HUES48 (cell line): ENCODE results near the gene PARD6G.
"Not testable (repeated sequence)": the region's sequence is repeated elsewhere in the genome, so short reads cannot be mapped to it uniquely, and the experiment has no call there.

Source experiments
- H3K27ac ChIP-seq: one replicate; pipeline ENCODE4 v1.7.0; 2013; ENCODE audit warnings: low read depth, low read length, inconsistent platforms
- H3K27me3 ChIP-seq: 2 replicates; pipeline ENCODE4 v1.6.1; 2013; ENCODE audit warnings: mild to moderate bottlenecking, low read length; ENCODE audit not compliant: control insufficient read depth, insufficient read depth
- H3K36me3 ChIP-seq: 2 replicates; pipeline ENCODE4 v1.6.1; 2013; ENCODE audit warnings: low read length; ENCODE audit not compliant: control insufficient read depth, insufficient read depth
- H3K4me1 ChIP-seq: 2 replicates; pipeline ENCODE4 v1.6.1; 2013; ENCODE audit warnings: mild to moderate bottlenecking, low read length; ENCODE audit not compliant: control insufficient read depth, insufficient read depth
- H3K4me3 ChIP-seq: 2 replicates; pipeline ENCODE4 v1.5.1; 2013; ENCODE audit warnings: mild to moderate bottlenecking, low read depth, low read length
- H3K9ac ChIP-seq: 2 replicates; pipeline ENCODE4 v1.6.1; 2013; ENCODE audit warnings: mild to moderate bottlenecking, low read depth, low read length, moderate library complexity
- H3K9me3 ChIP-seq: 2 replicates; pipeline ENCODE4 v1.6.1; 2013; ENCODE audit warnings: low read length; ENCODE audit not compliant: control insufficient read depth, insufficient read depth

PARD6G gene

DNA sequence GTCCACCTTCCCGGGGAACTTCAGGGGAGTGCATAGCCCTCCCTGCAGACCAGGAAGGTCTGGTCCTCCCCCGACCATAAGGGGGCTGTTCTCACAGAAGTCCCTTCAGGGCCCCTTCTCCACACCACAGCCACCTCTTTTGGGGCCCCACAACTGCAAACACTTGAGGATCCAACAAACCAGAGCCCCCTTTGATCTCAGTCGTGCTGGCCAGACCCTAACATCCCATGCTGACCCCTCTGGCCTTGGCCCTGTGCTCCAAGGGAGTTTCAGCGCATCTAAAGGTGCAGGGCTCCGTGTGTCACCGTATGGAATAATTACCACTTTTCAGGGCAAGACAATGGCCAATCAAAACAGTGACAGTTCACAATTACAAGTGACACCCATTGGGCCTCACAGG is 80.6 kb downstream of the PARD6G start:
- Histone ChIP-seq H3K27ac (no peak overlapping the region), H3K4me3 (no peak overlapping the region), H3K9me3 (peaks cover 4% of the 10 kb centered on the region; the same call in 1 of the 2 replicates), H3K9ac (no peak overlapping the region), H3K36me3 (peaks cover 3% of the 10 kb centered on the region; the same call in 1 of the 2 replicates), H3K27me3 (no peaks in the 10 kb centered on the region), H3K4me1 (no peaks in the 10 kb centered on the region)

- Histone ChIP-seq H3K4me3 (no peak overlapping the region), H3K9me3 (peaks cover 4% of the 10 kb centered on the region; the same call in 1 of the 2 replicates), H3K4me1 (no peaks in the 10 kb centered on the region), H3K27me3 (no peaks in the 10 kb centered on the region), H3K9ac (no peak overlapping the region), H3K36me3 (peaks cover 3% of the 10 kb centered on the region; the same call in 1 of the 2 replicates), H3K27ac (no peak overlapping the region)
These were observed 81.1 kb downstream of the PARD6G start for GRCh38 chr18:80166240-80166639.

- not testable (repeated sequence) for H3K9me3 ChIP-seq, H3K4me3 ChIP-seq, H3K9ac ChIP-seq, H3K27me3 ChIP-seq, H3K36me3 ChIP-seq, H3K27ac ChIP-seq, H3K4me1 ChIP-seq
These were observed 82.5 kb downstream of the PARD6G start for GRCh38 chr18:80164727-80165355.

DNA sequence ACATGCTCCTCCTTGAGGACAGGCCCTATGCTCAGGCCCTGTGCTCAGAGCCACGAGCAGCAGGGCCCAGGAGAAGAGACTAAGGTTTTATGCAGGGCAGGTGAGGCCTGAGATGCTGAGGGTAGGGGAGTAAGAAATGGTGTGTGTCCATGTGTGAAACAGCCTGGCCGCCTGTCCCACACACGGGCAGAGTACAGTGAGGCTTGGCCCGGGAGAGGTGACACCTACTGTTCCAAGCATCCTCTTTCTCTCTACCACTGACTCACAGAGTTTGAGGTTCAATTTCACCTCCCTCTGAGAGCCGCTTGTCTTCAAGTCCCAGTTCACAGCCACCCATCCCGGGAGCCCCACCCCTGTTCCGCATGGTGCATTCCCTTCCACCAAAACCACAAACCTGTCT is 84.1 kb downstream of the PARD6G start:
- peaks cover 6% of the 10 kb centered on the region; the same call in 1 of the 2 replicates for H3K36me3 ChIP-seq
- no peaks in the 10 kb centered on the region for H3K4me1 ChIP-seq
- H3K4me3 ChIP-seq, result no peak overlapping the region
- no peaks in the 10 kb centered on the region for H3K27me3 ChIP-seq
- no peak overlapping the region for H3K9ac ChIP-seq
- H3K27ac ChIP-seq, result no peak overlapping the region
- H3K9me3 ChIP-seq, result peaks cover 4% of the 10 kb centered on the region; the same call in 1 of the 2 replicates

GRCh38 chr18:80161781-80162417 is 85.4 kb downstream of the PARD6G start:
- H3K36me3 ChIP-seq, result peaks cover 7% of the 10 kb centered on the region; the same call in 1 of the 2 replicates
- peaks cover 4% of the 10 kb centered on the region; the same call in 1 of the 2 replicates for H3K9me3 ChIP-seq
- H3K4me1 ChIP-seq, result no peaks in the 10 kb centered on the region
- no peak overlapping the region for H3K4me3 ChIP-seq
- H3K9ac ChIP-seq, result no peak overlapping the region
- no peak overlapping the region for H3K27ac ChIP-seq
- H3K27me3 ChIP-seq, result no peaks in the 10 kb centered on the region

GRCh38 chr18:80159713-80160636 is 87.3 kb downstream of the PARD6G start:
- Histone ChIP-seq H3K36me3 (peaks cover 10% of the 10 kb centered on the region; the same call in 1 of the 2 replicates), H3K4me1 (no peaks in the 10 kb centered on the region), H3K9me3 (peaks cover 4% of the 10 kb centered on the region; the same call in 1 of the 2 replicates), H3K4me3 (no peak overlapping the region), H3K9ac (no peak overlapping the region), H3K27me3 (no peaks in the 10 kb centered on the region), H3K27ac (no peak overlapping the region)

- Histone ChIP-seq H3K27ac (no peak overlapping the region), H3K9me3 (no peaks in the 10 kb centered on the region), H3K9ac (no peak overlapping the region), H3K27me3 (no peaks in the 10 kb centered on the region), H3K4me1 (no peaks in the 10 kb centered on the region), H3K4me3 (no peak overlapping the region), H3K36me3 (peaks cover 10% of the 10 kb centered on the region; the same call in 1 of the 2 replicates)
These were observed 88.9 kb downstream of the PARD6G start for GRCh38 chr18:80158365-80158764.

- H3K9me3 ChIP-seq, result no peaks in the 10 kb centered on the region
- no peak overlapping the region for H3K9ac ChIP-seq
- H3K4me3 ChIP-seq, result no peak overlapping the region
- H3K27me3 ChIP-seq, result no peaks in the 10 kb centered on the region
- H3K4me1 ChIP-seq, result no peaks in the 10 kb centered on the region
- peaks cover 10% of the 10 kb centered on the region; the same call in 1 of the 2 replicates for H3K36me3 ChIP-seq
- no peak overlapping the region for H3K27ac ChIP-seq
These were observed 89.5 kb downstream of the PARD6G start for GRCh38 chr18:80157708-80158343.

GRCh38 chr18:80154293-80154692 is 93.0 kb downstream of the PARD6G start:
- Histone ChIP-seq H3K9me3 (no peaks in the 10 kb centered on the region), H3K4me3 (no peak overlapping the region), H3K36me3 (peaks cover 20% of the 10 kb centered on the region; the same call in 1 of the 2 replicates), H3K4me1 (no peaks in the 10 kb centered on the region), H3K27ac (no peak overlapping the region), H3K27me3 (no peaks in the 10 kb centered on the region), H3K9ac (no peak overlapping the region)

GRCh38 chr18:80149667-80150066 is 97.6 kb downstream of the PARD6G start:
- Histone ChIP-seq H3K27ac (no peak overlapping the region), H3K36me3 (peaks cover 39% of the 10 kb centered on the region), H3K4me3 (no peak overlapping the region), H3K9me3 (no peaks in the 10 kb centered on the region), H3K4me1 (no peaks in the 10 kb centered on the region), H3K27me3 (no peaks in the 10 kb centered on the region), H3K9ac (no peak overlapping the region)
